Measurements from ENCODE around the gene PSD4.

DNA sequence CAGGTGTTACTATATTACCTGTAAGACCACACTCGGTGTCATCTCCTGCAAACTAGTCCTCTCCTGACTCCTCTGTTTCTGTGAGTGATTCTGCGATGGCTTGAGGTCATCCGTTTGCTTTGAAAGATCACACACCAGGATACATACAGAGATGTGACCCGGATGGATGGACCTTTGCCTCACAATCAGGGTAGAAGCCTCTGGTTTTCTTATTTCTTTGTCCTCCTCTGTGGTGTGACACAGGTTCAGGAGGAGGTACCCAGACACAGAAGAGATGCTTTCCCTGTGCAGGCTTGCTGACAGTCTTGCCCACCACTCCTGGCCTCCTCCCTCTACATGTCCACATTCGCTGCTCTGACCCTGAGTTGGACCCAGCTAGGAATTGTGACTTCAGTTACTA is 34.6 kb downstream of the PSD4 start:
- no peak for TF ChIP-seq POLR2AphosphoS5 (IDR thresholded peaks at IDR 0.05; ENCODE audit: low read depth, low read length)
- TF ChIP-seq, protein P1, sequence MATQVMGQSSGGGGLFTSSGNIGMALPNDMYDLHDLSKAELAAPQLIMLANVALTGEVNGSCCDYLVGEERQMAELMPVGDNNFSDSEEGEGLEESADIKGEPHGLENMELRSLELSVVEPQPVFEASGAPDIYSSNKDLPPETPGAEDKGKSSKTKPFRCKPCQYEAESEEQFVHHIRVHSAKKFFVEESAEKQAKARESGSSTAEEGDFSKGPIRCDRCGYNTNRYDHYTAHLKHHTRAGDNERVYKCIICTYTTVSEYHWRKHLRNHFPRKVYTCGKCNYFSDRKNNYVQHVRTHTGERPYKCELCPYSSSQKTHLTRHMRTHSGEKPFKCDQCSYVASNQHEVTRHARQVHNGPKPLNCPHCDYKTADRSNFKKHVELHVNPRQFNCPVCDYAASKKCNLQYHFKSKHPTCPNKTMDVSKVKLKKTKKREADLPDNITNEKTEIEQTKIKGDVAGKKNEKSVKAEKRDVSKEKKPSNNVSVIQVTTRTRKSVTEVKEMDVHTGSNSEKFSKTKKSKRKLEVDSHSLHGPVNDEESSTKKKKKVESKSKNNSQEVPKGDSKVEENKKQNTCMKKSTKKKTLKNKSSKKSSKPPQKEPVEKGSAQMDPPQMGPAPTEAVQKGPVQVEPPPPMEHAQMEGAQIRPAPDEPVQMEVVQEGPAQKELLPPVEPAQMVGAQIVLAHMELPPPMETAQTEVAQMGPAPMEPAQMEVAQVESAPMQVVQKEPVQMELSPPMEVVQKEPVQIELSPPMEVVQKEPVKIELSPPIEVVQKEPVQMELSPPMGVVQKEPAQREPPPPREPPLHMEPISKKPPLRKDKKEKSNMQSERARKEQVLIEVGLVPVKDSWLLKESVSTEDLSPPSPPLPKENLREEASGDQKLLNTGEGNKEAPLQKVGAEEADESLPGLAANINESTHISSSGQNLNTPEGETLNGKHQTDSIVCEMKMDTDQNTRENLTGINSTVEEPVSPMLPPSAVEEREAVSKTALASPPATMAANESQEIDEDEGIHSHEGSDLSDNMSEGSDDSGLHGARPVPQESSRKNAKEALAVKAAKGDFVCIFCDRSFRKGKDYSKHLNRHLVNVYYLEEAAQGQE (IDR thresholded peaks at IDR 0.05; ENCODE audit: insufficient read depth in 1 of 2, low read depth in 2 of 2, low read length in 2 of 2): no peak
